Measurements from ENCODE around the gene MACROD2.

DNA sequence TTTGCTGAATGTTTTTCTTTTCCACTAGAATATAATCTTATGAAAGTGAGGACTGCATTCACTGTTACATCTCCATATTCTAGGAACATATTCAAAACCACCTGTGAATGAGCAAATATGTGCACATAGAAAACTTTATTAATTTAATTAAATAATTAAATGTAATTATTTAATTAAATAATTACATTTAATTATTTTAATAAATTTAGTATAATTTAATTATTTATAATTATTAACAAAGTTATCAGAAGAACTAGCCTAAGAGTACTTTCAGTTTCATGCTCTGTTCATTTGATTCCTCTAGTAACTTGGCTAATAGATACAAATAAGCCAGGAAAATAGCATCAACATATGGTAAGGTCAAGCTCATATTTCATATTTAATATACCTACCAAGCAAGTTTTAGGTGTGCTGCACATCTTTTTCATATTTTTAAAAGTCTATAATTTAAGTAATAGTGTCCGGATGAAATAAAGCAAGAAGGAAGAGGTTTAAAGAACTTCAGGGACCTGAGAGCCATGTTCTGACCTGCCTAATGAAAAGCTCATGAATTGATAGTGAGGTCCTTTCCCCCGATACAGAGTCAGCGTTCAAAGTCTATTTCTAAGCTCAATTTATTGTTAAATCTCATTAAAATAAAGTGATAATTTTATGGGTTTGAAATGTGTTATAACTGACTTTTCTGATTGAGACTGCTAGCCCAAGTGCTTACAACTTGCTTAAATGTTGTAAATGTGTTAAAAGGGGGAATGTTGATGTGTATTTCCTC lies 703.5 kb downstream of the MACROD2 start:
- no peak for TF ChIP-seq POLR2AphosphoS5 (IDR thresholded peaks at IDR 0.05; ENCODE audit: low read depth)
- TF ChIP-seq, protein P1, sequence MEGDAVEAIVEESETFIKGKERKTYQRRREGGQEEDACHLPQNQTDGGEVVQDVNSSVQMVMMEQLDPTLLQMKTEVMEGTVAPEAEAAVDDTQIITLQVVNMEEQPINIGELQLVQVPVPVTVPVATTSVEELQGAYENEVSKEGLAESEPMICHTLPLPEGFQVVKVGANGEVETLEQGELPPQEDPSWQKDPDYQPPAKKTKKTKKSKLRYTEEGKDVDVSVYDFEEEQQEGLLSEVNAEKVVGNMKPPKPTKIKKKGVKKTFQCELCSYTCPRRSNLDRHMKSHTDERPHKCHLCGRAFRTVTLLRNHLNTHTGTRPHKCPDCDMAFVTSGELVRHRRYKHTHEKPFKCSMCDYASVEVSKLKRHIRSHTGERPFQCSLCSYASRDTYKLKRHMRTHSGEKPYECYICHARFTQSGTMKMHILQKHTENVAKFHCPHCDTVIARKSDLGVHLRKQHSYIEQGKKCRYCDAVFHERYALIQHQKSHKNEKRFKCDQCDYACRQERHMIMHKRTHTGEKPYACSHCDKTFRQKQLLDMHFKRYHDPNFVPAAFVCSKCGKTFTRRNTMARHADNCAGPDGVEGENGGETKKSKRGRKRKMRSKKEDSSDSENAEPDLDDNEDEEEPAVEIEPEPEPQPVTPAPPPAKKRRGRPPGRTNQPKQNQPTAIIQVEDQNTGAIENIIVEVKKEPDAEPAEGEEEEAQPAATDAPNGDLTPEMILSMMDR (conservative IDR thresholded peaks at IDR 0.05; ENCODE audit: low read depth in 2 of 2) = no peak
- TF ChIP-seq, protein P2, sequence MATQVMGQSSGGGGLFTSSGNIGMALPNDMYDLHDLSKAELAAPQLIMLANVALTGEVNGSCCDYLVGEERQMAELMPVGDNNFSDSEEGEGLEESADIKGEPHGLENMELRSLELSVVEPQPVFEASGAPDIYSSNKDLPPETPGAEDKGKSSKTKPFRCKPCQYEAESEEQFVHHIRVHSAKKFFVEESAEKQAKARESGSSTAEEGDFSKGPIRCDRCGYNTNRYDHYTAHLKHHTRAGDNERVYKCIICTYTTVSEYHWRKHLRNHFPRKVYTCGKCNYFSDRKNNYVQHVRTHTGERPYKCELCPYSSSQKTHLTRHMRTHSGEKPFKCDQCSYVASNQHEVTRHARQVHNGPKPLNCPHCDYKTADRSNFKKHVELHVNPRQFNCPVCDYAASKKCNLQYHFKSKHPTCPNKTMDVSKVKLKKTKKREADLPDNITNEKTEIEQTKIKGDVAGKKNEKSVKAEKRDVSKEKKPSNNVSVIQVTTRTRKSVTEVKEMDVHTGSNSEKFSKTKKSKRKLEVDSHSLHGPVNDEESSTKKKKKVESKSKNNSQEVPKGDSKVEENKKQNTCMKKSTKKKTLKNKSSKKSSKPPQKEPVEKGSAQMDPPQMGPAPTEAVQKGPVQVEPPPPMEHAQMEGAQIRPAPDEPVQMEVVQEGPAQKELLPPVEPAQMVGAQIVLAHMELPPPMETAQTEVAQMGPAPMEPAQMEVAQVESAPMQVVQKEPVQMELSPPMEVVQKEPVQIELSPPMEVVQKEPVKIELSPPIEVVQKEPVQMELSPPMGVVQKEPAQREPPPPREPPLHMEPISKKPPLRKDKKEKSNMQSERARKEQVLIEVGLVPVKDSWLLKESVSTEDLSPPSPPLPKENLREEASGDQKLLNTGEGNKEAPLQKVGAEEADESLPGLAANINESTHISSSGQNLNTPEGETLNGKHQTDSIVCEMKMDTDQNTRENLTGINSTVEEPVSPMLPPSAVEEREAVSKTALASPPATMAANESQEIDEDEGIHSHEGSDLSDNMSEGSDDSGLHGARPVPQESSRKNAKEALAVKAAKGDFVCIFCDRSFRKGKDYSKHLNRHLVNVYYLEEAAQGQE (IDR thresholded peaks at IDR 0.05; ENCODE audit: unreplicated experiment) = no peak

All from GM23338 (cell line).